OCI-M2 (cell line): ENCODE results near the gene SLC8A3.

Source experiments
- DNase-seq: peaks from one replicate; lab custom pipeline; 2025; ENCODE audit not compliant: unreplicated experiment; lab: John Stamatoyannopoulos, UW

The SLC8A3 gene

GRCh38 chr14:70029296-70030132 lies 159.2 kb downstream of the SLC8A3 start:
- DNase-seq, result no peak

GRCh38 chr14:70027785-70028428 lies 160.8 kb downstream of the SLC8A3 start:
- no peak for DNase-seq

- DNase-seq, result no peak
These were observed 164.9 kb downstream of the SLC8A3 start for GRCh38 chr14:70023871-70024270.

GRCh38 chr14:70022771-70023445 lies 165.8 kb downstream of the SLC8A3 start:
- no peak for DNase-seq

- no peak for DNase-seq
These were observed 167.1 kb downstream of the SLC8A3 start for GRCh38 chr14:70021548-70022220.

GRCh38 chr14:70020352-70021170 lies 168.2 kb downstream of the SLC8A3 start:
- no peak for DNase-seq

- no peak for DNase-seq
These were observed 169.1 kb downstream of the SLC8A3 start for GRCh38 chr14:70019695-70020094.

GRCh38 chr14:70018713-70019211 lies 170.0 kb downstream of the SLC8A3 start:
- DNase-seq, result no peak

GRCh38 chr14:70018230-70018629 lies 170.5 kb downstream of the SLC8A3 start:
- DNase-seq, result no peak

DNA sequence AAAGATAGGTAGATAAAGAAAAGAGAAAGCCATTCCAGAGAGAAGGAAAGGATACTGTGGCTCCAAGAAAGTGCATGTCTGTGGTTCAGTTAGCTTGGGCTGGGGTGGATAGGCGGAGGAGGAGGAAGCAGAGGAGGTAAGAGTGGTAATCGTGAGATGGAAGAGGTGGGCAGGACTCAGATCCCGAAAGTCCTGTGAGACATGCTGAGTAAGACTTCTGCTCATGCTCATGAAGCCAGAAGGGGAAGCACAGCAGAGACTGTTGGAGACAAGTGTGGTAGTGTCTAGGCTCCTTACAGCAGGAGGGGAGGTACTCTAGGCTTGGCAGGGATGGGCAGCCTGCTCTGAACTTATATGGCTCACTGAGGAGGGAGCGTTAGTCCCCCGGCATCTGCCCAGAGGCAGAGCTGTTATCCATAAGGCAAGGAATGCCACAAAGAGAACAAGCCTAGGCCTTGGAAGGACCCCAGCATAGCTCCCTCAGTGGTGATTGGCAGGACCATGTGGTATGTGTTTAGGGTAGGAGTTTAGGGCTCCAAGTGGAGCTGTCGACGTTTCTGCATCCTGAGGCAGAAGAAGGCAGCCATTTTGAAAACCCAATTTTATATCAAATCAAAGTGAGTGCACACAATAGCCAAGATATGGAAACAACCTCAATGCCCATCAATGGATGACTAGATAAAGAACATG lies 174.2 kb downstream of the SLC8A3 start:
- DNase-seq, result no peak

- no peak for DNase-seq
These were observed 175.4 kb downstream of the SLC8A3 start for GRCh38 chr14:70013271-70013873.

DNA sequence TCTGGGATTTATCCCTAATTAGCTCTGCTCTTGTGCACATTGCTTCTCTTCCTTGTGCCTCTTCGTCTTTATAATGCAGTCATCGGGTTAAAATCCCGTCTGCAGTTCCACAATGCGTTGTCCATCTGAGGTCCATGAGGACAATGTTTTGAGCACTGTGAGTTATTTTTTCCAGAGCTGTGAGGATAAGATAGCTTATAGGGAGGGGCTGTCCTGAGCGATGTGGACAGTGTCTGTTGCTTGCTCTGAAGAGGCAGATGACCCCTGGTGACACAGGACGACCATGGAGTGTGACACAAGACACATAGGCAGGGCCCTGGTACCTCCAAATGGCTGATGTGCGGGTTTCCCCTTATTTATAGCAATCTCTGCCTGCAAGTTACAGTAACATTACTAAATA lies 177.0 kb downstream of the SLC8A3 start:
- DNase-seq, result no peak

GRCh38 chr14:70011098-70011497 lies 177.7 kb downstream of the SLC8A3 start:
- no peak for DNase-seq

DNA sequence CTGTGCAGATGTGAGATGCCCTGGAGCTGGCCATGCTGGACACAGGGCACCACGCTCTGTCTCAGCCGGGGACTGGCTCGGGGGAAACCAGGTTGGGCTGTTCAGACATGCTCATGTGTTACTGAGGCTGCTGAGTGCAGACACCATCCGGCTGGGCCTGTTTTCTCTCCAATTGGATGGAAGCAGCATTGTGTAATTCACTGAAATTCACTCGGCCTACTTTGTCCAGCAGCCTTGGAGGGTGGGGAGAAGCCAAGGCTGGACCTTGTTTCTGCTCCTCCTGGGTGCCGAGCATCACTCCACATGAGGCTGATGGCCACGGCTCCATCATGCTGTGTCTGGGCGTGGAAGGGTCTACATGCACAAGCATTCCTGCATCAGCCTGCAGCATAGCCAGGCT lies 178.8 kb downstream of the SLC8A3 start:
- no peak for DNase-seq

- no peak for DNase-seq
These were observed 180.2 kb downstream of the SLC8A3 start for GRCh38 chr14:70008284-70009262.

GRCh38 chr14:70006699-70007098 lies 182.1 kb downstream of the SLC8A3 start:
- no peak for DNase-seq

DNA sequence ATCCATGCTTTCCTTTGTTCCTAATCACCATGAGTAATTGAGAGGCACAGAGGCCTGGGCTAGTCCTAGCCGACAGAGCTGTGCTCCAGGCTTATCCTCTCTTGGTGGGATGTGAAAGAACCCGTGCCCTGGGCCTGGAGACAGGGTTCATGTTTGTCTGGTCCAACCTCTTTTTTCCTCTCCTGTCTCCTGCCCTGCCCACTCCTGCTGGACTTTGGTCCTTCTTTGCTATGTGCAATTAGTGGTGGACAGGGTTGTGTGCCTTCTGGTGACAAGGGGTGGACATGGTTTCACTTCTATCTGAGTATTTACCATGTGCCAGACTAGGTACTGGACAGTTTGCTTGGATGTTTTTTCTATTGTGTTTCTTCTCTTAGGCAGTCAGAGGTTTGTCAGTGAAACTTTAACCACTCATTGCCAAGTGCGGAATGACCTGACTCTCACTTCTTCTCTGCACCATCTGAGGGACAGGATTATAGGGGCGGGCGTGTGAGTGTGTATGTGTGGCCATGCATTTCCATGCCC lies 183.4 kb downstream of the SLC8A3 start:
- no peak for DNase-seq

- DNase-seq, result no peak
These were observed 184.0 kb downstream of the SLC8A3 start for GRCh38 chr14:70004791-70005190.
